A549 (cell line): ENCODE results near the gene DGKK. TPM values are rescaled to one million over a fixed set of nuclear protein-coding genes. Genes with fewer than 3 reads are reported as not detected.

Experiments used
- ATAC-seq, 2 experiments: fragments of 200-7000 bp in 1 of 2; fragments of >200 bp in 1 of 2; cut with Nextera tagmentation in 1 of 2; cut with Tn5 transposase in 1 of 2; 3 replicates each; pipeline versions ENCODE4 v1.8.0 to v1.9.1; 2018 to 2020; ENCODE audit warnings: mild to moderate bottlenecking in 1 of 2, moderate library complexity in 1 of 2
- CTCF ChIA-PET: fragments of 300-600 bp; sonication (Branson Sonifier 250); formaldehyde crosslinking; extraction: SDS; loops from one replicate; lab custom pipeline; 2021; ENCODE audit warnings: antibody characterized with exemption, inconsistent platforms; lab: Yijun Ruan, JAX
- POLR2A ChIA-PET: fragments of 350-600 bp; formaldehyde crosslinking; extraction: SDS; loops from one replicate; lab custom pipeline; 2021; ENCODE audit warnings: antibody characterized with exemption, inconsistent platforms; lab: Yijun Ruan, JAX
- DNase-seq, 2 experiments: peaks; one replicate each; pipeline versions ENCODE4 v3.0.0 to v3.0.0-alpha.2; 2011 to 2016; ENCODE audit warnings: low read depth in 1 of 2, low spot score in 1 of 2
- FAIRE-seq: peaks from 2 replicates; lab custom pipeline; 2011; peaks lifted over from hg19 to GRCh38; lab: Jason Lieb, UNC
- H3K27ac ChIP-seq, 2 experiments: fragments of >200 bp; sonication (Bioruptor Twin); formaldehyde crosslinking; 3 replicates each; pipeline ENCODE4 v1.5.1; 2016 to 2017
- H3K4me1 ChIP-seq: fragments of >200 bp; sonication (Bioruptor Twin); formaldehyde crosslinking; 3 replicates; pipeline ENCODE4 v1.6.1; 2016
- H3K4me2 ChIP-seq: fragments of >200 bp; sonication (Bioruptor Twin); formaldehyde crosslinking; 3 replicates; pipeline ENCODE4 v1.6.1; 2016
- H3K4me3 ChIP-seq: fragments of >200 bp; sonication (Bioruptor Twin); formaldehyde crosslinking; 3 replicates; pipeline ENCODE4 v1.5.1; 2016
- H3K9me3 ChIP-seq: fragments of >200 bp; sonication (Bioruptor Twin); formaldehyde crosslinking; 3 replicates; pipeline ENCODE4 v1.6.1; 2016
- BHLHE40 ChIP-seq: IDR thresholded peaks from 2 replicates; pipeline ENCODE4 v1.6.1; 2012; ENCODE audit warnings: low read depth, low read length, inconsistent platforms
- CHD4 ChIP-seq: fragments of 200-600 bp; sonication (generic); IDR thresholded peaks from 2 replicates; pipeline ENCODE4 v1.6.1; 2016; ENCODE audit warnings: antibody characterized with exemption, mild to moderate bottlenecking, borderline replicate concordance
- EHF ChIP-seq: fragments of 250-450 bp; sonication (Bioruptor Pico); IDR thresholded peaks from 2 replicates; pipeline ENCODE4 v1.5.0; 2020; ENCODE audit warnings: mild to moderate bottlenecking
- EHMT2 ChIP-seq: fragments of 200-600 bp; sonication (generic); IDR thresholded peaks from 2 replicates; pipeline ENCODE4 v1.6.1; 2016; ENCODE audit warnings: antibody characterized with exemption, low read depth, mild to moderate bottlenecking, moderate library complexity
- FOXS1 ChIP-seq: fragments of 250-450 bp; sonication (Bioruptor Pico); IDR thresholded peaks from 2 replicates; pipeline ENCODE4 v1.5.0; 2020; ENCODE audit warnings: mild to moderate bottlenecking, moderate library complexity
- GATA3 ChIP-seq: IDR thresholded peaks from 2 replicates; pipeline ENCODE4 v1.6.1; 2012; ENCODE audit warnings: borderline replicate concordance
- HEYL ChIP-seq: fragments of 250-450 bp; sonication (Bioruptor Pico); IDR thresholded peaks from 2 replicates; pipeline ENCODE4 v1.8.0; 2021; ENCODE audit warnings: mild to moderate bottlenecking, moderate library complexity
- NPAS2 ChIP-seq: fragments of 250-450 bp; sonication (Bioruptor Pico); IDR thresholded peaks from 2 replicates; pipeline ENCODE4 v1.8.0; 2022; ENCODE audit warnings: mild to moderate bottlenecking, moderate library complexity, borderline replicate concordance
- POLR2A ChIP-seq: IDR thresholded peaks from 2 replicates; pipeline ENCODE4 v1.6.1; 2012; ENCODE audit warnings: mild to moderate bottlenecking, low read length
- RARB ChIP-seq: fragments of 250-450 bp; sonication (Bioruptor Pico); IDR thresholded peaks from 2 replicates; pipeline ENCODE4 v1.8.0; 2021; ENCODE audit warnings: mild to moderate bottlenecking, moderate library complexity
- RCOR1 ChIP-seq: fragments of 150-350 bp; IDR thresholded peaks from 2 replicates; pipeline ENCODE4 v1.6.1; 2014; ENCODE audit warnings: antibody characterized with exemption, low read length, low read depth
- RNF2 ChIP-seq: fragments of 200-600 bp; sonication (generic); IDR thresholded peaks from 2 replicates; pipeline ENCODE4 v1.6.1; 2016; ENCODE audit warnings: low read depth, mild to moderate bottlenecking, antibody characterized with exemption, moderate library complexity, borderline replicate concordance
- SREBF2 ChIP-seq: fragments of 450-650 bp; IDR thresholded peaks from 2 replicates; pipeline ENCODE4 v1.6.1; 2014; ENCODE audit warnings: mild to moderate bottlenecking, moderate library complexity
- TFCP2L1 ChIP-seq: fragments of 250-450 bp; sonication (Bioruptor Pico); IDR thresholded peaks from 2 replicates; pipeline ENCODE4 v1.5.0; 2021; ENCODE audit warnings: mild to moderate bottlenecking
- TP53 ChIP-seq: fragments of 250-450 bp; sonication (Bioruptor Pico); IDR thresholded peaks from 2 replicates; pipeline ENCODE4 v1.5.0; 2021; ENCODE audit warnings: mild to moderate bottlenecking, moderate library complexity
- ZFP36 ChIP-seq: fragments of 450-650 bp; IDR thresholded peaks from 2 replicates; pipeline ENCODE4 v1.6.1; 2014; ENCODE audit warnings: borderline replicate concordance; ENCODE audit not compliant: partially characterized antibody
- ZNF302 ChIP-seq: fragments of 250-450 bp; sonication (Bioruptor Pico); IDR thresholded peaks from 2 replicates; pipeline ENCODE4 v1.9.0; 2021; ENCODE audit warnings: inconsistent platforms, mild to moderate bottlenecking, moderate library complexity
- WGBS: methylation state at CpG from one replicate; pipeline ENCODE4 v1.1.6; 2017; ENCODE audit errors: missing lambda C conversion rate; 5-methylcytosine and 5-hydroxymethylcytosine counted together
- polyA plus RNA-seq, 4 experiments: library from polyadenylated mRNA; depleted of rRNA in 3 of 4; stranded (reverse); fragments of >200 nt; fragmentation: RNase III in 1 of 4; extraction: RNeasy Plus Mini Kit Qiagen cat#74134 plus additional on column Dnase treatment in 1 of 4; gene quantifications; 2 replicates in 3 of 4; 3 replicates in 1 of 4; pipeline ENCODE4 v1.2.3, GENCODE V29; 2011 to 2017
- TF ChIP-seq, protein P1 (sequence below): fragments of 250-450 bp; sonication (Bioruptor Pico); IDR thresholded peaks from 2 replicates; pipeline ENCODE4 v1.5.0; 2021; ENCODE audit warnings: mild to moderate bottlenecking, moderate library complexity, borderline replicate concordance
- TF ChIP-seq, protein P2 (sequence below): fragments of 200-600 bp; sonication (generic); IDR thresholded peaks from 2 replicates; pipeline ENCODE4 v1.6.1; 2016; ENCODE audit warnings: antibody characterized with exemption, mild to moderate bottlenecking, moderate library complexity

Gene DGKK
- polyA plus RNA-seq, 2 of the 4 experiments (the other 2 are of a cell fraction): not detected

GRCh38 chrX:50386520-50386919 lies 84.1 kb downstream of the DGKK start:
- TF ChIP-seq BHLHE40: no peak
- Histone ChIP-seq H3K4me1 (no peaks in the 10 kb centered on the region), H3K27ac (no peak overlapping the region), H3K4me3 (no peak overlapping the region), H3K9me3 (no peaks in the 10 kb centered on the region), H3K4me2 (no peak overlapping the region)
- WGBS: 8% methylated on average over 2 of the region's 2 CpGs
- ATAC-seq: no peak
- DNase-seq: no peak
- ChIA-PET CTCF (no interaction called here), POLR2A (no interaction called here)
- FAIRE-seq: no peak

GRCh38 chrX:50381729-50382415 lies 88.8 kb downstream of the DGKK start:
- TF ChIP-seq EHF (CRISPR knock-in tag): no peak
- TF ChIP-seq NPAS2 (CRISPR knock-in tag): no peak
- TF ChIP-seq, all 56 proteins: peak for 0
- ChIA-PET POLR2A (no interaction called here), CTCF (no interaction called here)
- H3K4me3 ChIP-seq: no peak overlapping the region
- H3K9me3 ChIP-seq: no peaks in the 10 kb centered on the region
- no peak overlapping the region for H3K4me2 ChIP-seq
- WGBS: 22% methylated on average over 5 of the region's 5 CpGs
- no peak overlapping the region for H3K27ac ChIP-seq
- H3K4me1 ChIP-seq: no peaks in the 10 kb centered on the region
- FAIRE-seq (no peak), DNase-seq (no peak), ATAC-seq (no peak)

- 42% methylated on average over 9 of the region's 9 CpGs for WGBS
- POLR2A ChIA-PET: no interaction called here
Measured at GRCh38 chrX:50375481-50376267, 95.0 kb downstream of the DGKK start.

More at GRCh38 chrX:50375481-50376267, 95.0 kb downstream of the DGKK start:
- CTCF ChIA-PET: no interaction called here
- Histone ChIP-seq H3K9me3 (no peaks in the 10 kb centered on the region), H3K4me3 (no peak overlapping the region), H3K4me1 (no peaks in the 10 kb centered on the region), H3K4me2 (no peak overlapping the region), H3K27ac (no peak overlapping the region)
- no peak for ATAC-seq
- TF ChIP-seq FOXS1 (CRISPR knock-in tag) (no peak), SREBF2 (no peak), TFCP2L1 (no peak), ZNF302 (no peak), POLR2A (no peak), TP53 (CRISPR knock-in tag) (no peak), EHMT2 (no peak), ZFP36 (no peak), RCOR1 (no peak), CHD4 (no peak), HEYL (CRISPR knock-in tag) (no peak), RARB (CRISPR knock-in tag) (no peak), GATA3 (no peak), RNF2 (no peak)
- TF ChIP-seq, protein P1, sequence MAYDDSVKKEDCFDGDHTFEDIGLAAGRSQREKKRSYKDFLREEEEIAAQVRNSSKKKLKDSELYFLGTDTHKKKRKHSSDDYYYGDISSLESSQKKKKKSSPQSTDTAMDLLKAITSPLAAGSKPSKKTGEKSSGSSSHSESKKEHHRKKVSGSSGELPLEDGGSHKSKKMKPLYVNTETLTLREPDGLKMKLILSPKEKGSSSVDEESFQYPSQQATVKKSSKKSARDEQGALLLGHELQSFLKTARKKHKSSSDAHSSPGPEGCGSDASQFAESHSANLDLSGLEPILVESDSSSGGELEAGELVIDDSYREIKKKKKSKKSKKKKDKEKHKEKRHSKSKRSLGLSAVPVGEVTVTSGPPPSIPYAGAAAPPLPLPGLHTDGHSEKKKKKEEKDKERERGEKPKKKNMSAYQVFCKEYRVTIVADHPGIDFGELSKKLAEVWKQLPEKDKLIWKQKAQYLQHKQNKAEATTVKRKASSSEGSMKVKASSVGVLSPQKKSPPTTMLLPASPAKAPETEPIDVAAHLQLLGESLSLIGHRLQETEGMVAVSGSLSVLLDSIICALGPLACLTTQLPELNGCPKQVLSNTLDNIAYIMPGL (CRISPR knock-in tag): no peak
- TF ChIP-seq, protein P2, sequence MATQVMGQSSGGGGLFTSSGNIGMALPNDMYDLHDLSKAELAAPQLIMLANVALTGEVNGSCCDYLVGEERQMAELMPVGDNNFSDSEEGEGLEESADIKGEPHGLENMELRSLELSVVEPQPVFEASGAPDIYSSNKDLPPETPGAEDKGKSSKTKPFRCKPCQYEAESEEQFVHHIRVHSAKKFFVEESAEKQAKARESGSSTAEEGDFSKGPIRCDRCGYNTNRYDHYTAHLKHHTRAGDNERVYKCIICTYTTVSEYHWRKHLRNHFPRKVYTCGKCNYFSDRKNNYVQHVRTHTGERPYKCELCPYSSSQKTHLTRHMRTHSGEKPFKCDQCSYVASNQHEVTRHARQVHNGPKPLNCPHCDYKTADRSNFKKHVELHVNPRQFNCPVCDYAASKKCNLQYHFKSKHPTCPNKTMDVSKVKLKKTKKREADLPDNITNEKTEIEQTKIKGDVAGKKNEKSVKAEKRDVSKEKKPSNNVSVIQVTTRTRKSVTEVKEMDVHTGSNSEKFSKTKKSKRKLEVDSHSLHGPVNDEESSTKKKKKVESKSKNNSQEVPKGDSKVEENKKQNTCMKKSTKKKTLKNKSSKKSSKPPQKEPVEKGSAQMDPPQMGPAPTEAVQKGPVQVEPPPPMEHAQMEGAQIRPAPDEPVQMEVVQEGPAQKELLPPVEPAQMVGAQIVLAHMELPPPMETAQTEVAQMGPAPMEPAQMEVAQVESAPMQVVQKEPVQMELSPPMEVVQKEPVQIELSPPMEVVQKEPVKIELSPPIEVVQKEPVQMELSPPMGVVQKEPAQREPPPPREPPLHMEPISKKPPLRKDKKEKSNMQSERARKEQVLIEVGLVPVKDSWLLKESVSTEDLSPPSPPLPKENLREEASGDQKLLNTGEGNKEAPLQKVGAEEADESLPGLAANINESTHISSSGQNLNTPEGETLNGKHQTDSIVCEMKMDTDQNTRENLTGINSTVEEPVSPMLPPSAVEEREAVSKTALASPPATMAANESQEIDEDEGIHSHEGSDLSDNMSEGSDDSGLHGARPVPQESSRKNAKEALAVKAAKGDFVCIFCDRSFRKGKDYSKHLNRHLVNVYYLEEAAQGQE: no peak
- FAIRE-seq: no peak
- no peak for DNase-seq
